K562 (cell line): ENCODE measurements around the gene TIMM50. TPM values are rescaled to one million over a fixed set of nuclear protein-coding genes. Genes with fewer than 3 reads are reported as not detected.

Source experiments
- ATF1 ChIP-seq, 2 experiments: fragments of 450-650 bp in 1 of 2; IDR thresholded peaks; 2 replicates each; pipeline ENCODE4 v1.6.1; 2016; ENCODE audit warnings: missing compliant biosample characterization in 1 of 2, missing genetic modification characterization in 1 of 2
- BACH1 ChIP-seq: fragments of 200-800 bp; sonication (Bioruptor generic); IDR thresholded peaks from 2 replicates; pipeline ENCODE4 v1.6.1; 2016; ENCODE audit warnings: missing genetic modification characterization, missing compliant biosample characterization
- CXXC5 ChIP-seq: fragments of 250-450 bp; sonication (Bioruptor Pico); IDR thresholded peaks from 2 replicates; pipeline ENCODE4 v1.8.0; 2022; ENCODE audit warnings: inconsistent platforms, mild to moderate bottlenecking, moderate library complexity
- ELF1 ChIP-seq: fragments of 200-800 bp; sonication (Bioruptor generic); IDR thresholded peaks from 2 replicates; pipeline ENCODE4 v1.6.1; 2016; ENCODE audit warnings: missing genetic modification characterization, missing compliant biosample characterization
- FOXK1 ChIP-seq: sonication (generic); formaldehyde crosslinking; IDR thresholded peaks from 2 replicates; pipeline ENCODE4 v1.8.0; 2022; ENCODE audit warnings: missing genetic modification reagents, mild to moderate bottlenecking, borderline replicate concordance
- GATAD2B ChIP-seq: fragments of 450-650 bp; IDR thresholded peaks from 2 replicates; pipeline ENCODE4 v1.6.1; 2017; ENCODE audit warnings: mild to moderate bottlenecking, borderline replicate concordance
- GTF3C2 ChIP-seq: IDR thresholded peaks from 3 replicates; pipeline ENCODE4 v1.6.1; 2011; ENCODE audit warnings: borderline replicate concordance, mild to moderate bottlenecking, moderate library complexity; ENCODE audit not compliant: insufficient read length; ENCODE audit errors: extremely low read depth
- HEY1 ChIP-seq: fragments of 250-450 bp; sonication (Bioruptor Pico); IDR thresholded peaks from 2 replicates; pipeline ENCODE4 v1.5.0; 2020; ENCODE audit warnings: mild to moderate bottlenecking, moderate library complexity, borderline replicate concordance
- MAFK ChIP-seq: IDR thresholded peaks from 2 replicates; pipeline ENCODE4 v1.6.1; 2011; ENCODE audit warnings: low read length, improper control_type of control experiment
- NBN ChIP-seq: fragments of 450-650 bp; IDR thresholded peaks from 2 replicates; pipeline ENCODE4 v1.6.1; 2016; ENCODE audit warnings: low read depth, mild to moderate bottlenecking
- NFXL1 ChIP-seq: fragments of 450-650 bp; formaldehyde crosslinking; IDR thresholded peaks from 2 replicates; pipeline ENCODE4 v1.4.0; 2021; ENCODE audit warnings: mild to moderate bottlenecking
- NR3C1 ChIP-seq: sonication (generic); formaldehyde crosslinking; IDR thresholded peaks from 2 replicates; pipeline ENCODE4 v1.8.1; 2022; ENCODE audit warnings: missing genetic modification reagents
- POLR2AphosphoS5 ChIP-seq: IDR thresholded peaks from 2 replicates; pipeline ENCODE4 v1.6.1; 2011; ENCODE audit warnings: mild to moderate bottlenecking, low read depth, low read length, moderate library complexity; ENCODE audit not compliant: control insufficient read depth, insufficient read depth
- POLR2G ChIP-seq: fragments of 200-400 bp; formaldehyde crosslinking; IDR thresholded peaks from 2 replicates; pipeline ENCODE4 v1.6.1; 2017; ENCODE audit warnings: low read depth, mild to moderate bottlenecking, antibody characterized with exemption, low read length, moderate library complexity
- POLR3G ChIP-seq: IDR thresholded peaks from 2 replicates; pipeline ENCODE4 v1.6.1; 2011; ENCODE audit not compliant: insufficient read length, insufficient replicate concordance; ENCODE audit errors: extremely low read depth
- SNRNP70 ChIP-seq: fragments of 200-400 bp; formaldehyde crosslinking; optimal IDR thresholded peaks from 2 replicates; pipeline ENCODE3; 2017; ENCODE audit warnings: low read depth, low read length
- STAT5A ChIP-seq: IDR thresholded peaks from 2 replicates; pipeline ENCODE4 v1.6.1; 2012; ENCODE audit warnings: low read length, inconsistent platforms, borderline replicate concordance
- XRCC3 ChIP-seq: fragments of 450-650 bp; IDR thresholded peaks from 2 replicates; pipeline ENCODE4 v1.6.1; 2017; ENCODE audit warnings: mild to moderate bottlenecking, moderate library complexity
- ZNF146 ChIP-seq: IDR thresholded peaks from one replicate; pipeline ENCODE4 v1.6.1; 2018; ENCODE audit warnings: missing compliant biosample characterization; ENCODE audit not compliant: unreplicated experiment
- ZNF24 ChIP-seq: fragments of 450-650 bp; IDR thresholded peaks from 2 replicates; pipeline ENCODE4 v1.6.1; 2016
- ZNF263 ChIP-seq: sonication (generic); formaldehyde crosslinking; IDR thresholded peaks from 2 replicates; pipeline ENCODE4 v1.8.0; 2022; ENCODE audit warnings: mild to moderate bottlenecking, missing genetic modification reagents, borderline replicate concordance
- ZNF75A ChIP-seq: fragments of 450-650 bp; formaldehyde crosslinking; IDR thresholded peaks from 2 replicates; pipeline ENCODE4 v1.4.0; 2020; ENCODE audit warnings: mild to moderate bottlenecking
- polyA plus RNA-seq, 8 experiments: library from polyadenylated mRNA; depleted of rRNA in 4 of 8; stranded (reverse) in 5 of 8; unstranded in 3 of 8; fragments of >200 nt; fragmentation: Nextera tagmentation in 2 of 8; fragmentation: Illumina TruSeq in 1 of 8; extraction: Ambion mirVana in 2 of 8; extraction: Trizol in 1 of 8; gene quantifications; 2 replicates each; pipeline versions ENCODE4 v1.2.1 to v1.2.3, GENCODE V29; 2011 to 2014; ENCODE audit warnings: inconsistent platforms in 1 of 8, missing spikeins in 1 of 8
- total RNA-seq, 7 experiments: library from RNA; depleted of rRNA in 6 of 7; stranded (reverse); fragments of >200 nt in 6 of 7; fragmentation: Illumina TruSeq in 2 of 7; extraction: Trizol in 2 of 7; gene quantifications; 2 replicates each; pipeline versions ENCODE4 v1.2.1 to v1.2.3, GENCODE V29; 2011 to 2021; ENCODE audit warnings: low replicate concordance in 1 of 7
- TF ChIP-seq, protein P1 (sequence below): fragments of 250-450 bp; sonication (Bioruptor Pico); IDR thresholded peaks from 2 replicates; pipeline ENCODE4 v1.5.1; 2021; ENCODE audit warnings: mild to moderate bottlenecking
- TF ChIP-seq, protein P2 (sequence below): fragments of 450-650 bp; formaldehyde crosslinking; IDR thresholded peaks from 2 replicates; pipeline ENCODE4 v1.4.0; 2020; ENCODE audit warnings: mild to moderate bottlenecking, moderate library complexity

The TIMM50 gene
- total and polyA plus RNA-seq, 9 of the 15 experiments (the other 6 are each of a cell fraction or from before 2014, with no cell fraction given), result 28.3 to 221 (median 170) TPM

- TF ChIP-seq, protein P1, sequence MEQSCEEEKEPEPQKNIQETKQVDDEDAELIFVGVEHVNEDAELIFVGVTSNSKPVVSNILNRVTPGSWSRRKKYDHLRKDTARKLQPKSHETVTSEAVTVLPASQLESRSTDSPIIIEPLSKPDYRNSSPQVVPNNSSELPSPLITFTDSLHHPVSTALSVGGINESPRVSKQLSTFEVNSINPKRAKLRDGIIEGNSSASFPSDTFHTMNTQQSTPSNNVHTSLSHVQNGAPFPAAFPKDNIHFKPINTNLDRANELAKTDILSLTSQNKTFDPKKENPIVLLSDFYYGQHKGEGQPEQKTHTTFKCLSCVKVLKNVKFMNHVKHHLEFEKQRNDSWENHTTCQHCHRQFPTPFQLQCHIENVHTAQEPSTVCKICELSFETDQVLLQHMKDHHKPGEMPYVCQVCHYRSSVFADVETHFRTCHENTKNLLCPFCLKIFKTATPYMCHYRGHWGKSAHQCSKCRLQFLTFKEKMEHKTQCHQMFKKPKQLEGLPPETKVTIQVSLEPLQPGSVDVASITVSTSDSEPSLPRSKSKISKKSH (CRISPR knock-in tag), result no peak
- TF ChIP-seq GTF3C2 (no peak), ZNF75A (no peak), POLR3G (no peak), CXXC5 (CRISPR knock-in tag) (peak; percentile 90), GATAD2B (peak; percentile 74), ATF1 (CRISPR knock-in tag; IDR thresholded peaks at IDR 0.05) (no peak), ATF1 (tag; IDR thresholded peaks at IDR 0.05) (peak; percentile 68), NFXL1 (CRISPR knock-in tag) (no peak), FOXK1 (CRISPR knock-in tag) (no peak), NR3C1 (CRISPR knock-in tag) (no peak), SNRNP70 (no peak), ZNF146 (CRISPR knock-in tag) (no peak), XRCC3 (no peak), ZNF263 (CRISPR knock-in tag) (no peak), NBN (no peak), MAFK (no peak), POLR2AphosphoS5 (0 out of 2 replicates have a peak, but pooled peaks have one; percentile 56), HEY1 (no peak), ZNF24 (peak; percentile 74), STAT5A (no peak), BACH1 (tag) (no peak), POLR2G (peak; percentile 91), ELF1 (no peak)
- TF ChIP-seq, protein P2, sequence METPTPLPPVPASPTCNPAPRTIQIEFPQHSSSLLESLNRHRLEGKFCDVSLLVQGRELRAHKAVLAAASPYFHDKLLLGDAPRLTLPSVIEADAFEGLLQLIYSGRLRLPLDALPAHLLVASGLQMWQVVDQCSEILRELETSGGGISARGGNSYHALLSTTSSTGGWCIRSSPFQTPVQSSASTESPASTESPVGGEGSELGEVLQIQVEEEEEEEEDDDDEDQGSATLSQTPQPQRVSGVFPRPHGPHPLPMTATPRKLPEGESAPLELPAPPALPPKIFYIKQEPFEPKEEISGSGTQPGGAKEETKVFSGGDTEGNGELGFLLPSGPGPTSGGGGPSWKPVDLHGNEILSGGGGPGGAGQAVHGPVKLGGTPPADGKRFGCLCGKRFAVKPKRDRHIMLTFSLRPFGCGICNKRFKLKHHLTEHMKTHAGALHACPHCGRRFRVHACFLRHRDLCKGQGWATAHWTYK (CRISPR knock-in tag), result 0 out of 2 replicates have a peak, but pooled peaks have one; percentile 58
These were observed 59.1 kb downstream of the TIMM50 start, which contains the start of gene EID2 (continued) for GRCh38 chr19:39539518-39540332.
